HL-60 (cell line): ENCODE measurements around the gene CEP128.

Experiments
- GABPA ChIP-seq: IDR thresholded peaks from 2 replicates; pipeline ENCODE4 v1.6.1; 2012; ENCODE audit warnings: low read depth
- POLR2AphosphoS5 ChIP-seq: IDR thresholded peaks from 2 replicates; pipeline ENCODE4 v1.6.1; 2012; ENCODE audit warnings: low read depth
- TF ChIP-seq, protein P1 (sequence below): IDR thresholded peaks from one replicate; pipeline ENCODE4 v1.5.1; 2011; ENCODE audit warnings: low read length, control low read depth, inconsistent platforms; ENCODE audit not compliant: insufficient read depth
- TF ChIP-seq, protein P2 (sequence below): IDR thresholded peaks from 2 replicates; pipeline ENCODE4 v1.6.1; 2012; ENCODE audit warnings: low read depth; ENCODE audit not compliant: insufficient replicate concordance

DNA sequence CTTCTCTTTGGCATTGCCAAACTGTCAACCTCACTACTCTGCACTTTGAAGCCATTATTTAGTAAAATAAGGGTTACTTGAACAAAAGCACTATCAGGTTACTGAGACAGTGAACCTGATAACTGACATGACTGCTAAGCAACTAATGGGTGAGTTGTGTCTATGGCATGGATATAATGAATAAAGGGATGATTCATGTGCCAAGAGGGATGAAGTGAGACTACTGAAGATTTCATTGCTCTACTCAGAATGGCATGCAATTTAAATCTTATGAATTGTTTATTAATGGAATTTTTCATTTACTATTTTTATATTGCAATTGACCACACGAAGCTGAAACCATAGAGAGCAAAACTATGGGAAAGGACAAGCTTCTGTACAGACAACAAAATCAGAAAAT is 74.4 kb downstream of the CEP128 start:
- TF ChIP-seq, protein P1, sequence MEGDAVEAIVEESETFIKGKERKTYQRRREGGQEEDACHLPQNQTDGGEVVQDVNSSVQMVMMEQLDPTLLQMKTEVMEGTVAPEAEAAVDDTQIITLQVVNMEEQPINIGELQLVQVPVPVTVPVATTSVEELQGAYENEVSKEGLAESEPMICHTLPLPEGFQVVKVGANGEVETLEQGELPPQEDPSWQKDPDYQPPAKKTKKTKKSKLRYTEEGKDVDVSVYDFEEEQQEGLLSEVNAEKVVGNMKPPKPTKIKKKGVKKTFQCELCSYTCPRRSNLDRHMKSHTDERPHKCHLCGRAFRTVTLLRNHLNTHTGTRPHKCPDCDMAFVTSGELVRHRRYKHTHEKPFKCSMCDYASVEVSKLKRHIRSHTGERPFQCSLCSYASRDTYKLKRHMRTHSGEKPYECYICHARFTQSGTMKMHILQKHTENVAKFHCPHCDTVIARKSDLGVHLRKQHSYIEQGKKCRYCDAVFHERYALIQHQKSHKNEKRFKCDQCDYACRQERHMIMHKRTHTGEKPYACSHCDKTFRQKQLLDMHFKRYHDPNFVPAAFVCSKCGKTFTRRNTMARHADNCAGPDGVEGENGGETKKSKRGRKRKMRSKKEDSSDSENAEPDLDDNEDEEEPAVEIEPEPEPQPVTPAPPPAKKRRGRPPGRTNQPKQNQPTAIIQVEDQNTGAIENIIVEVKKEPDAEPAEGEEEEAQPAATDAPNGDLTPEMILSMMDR = no peak
- no peak for TF ChIP-seq POLR2AphosphoS5
- TF ChIP-seq, protein P2, sequence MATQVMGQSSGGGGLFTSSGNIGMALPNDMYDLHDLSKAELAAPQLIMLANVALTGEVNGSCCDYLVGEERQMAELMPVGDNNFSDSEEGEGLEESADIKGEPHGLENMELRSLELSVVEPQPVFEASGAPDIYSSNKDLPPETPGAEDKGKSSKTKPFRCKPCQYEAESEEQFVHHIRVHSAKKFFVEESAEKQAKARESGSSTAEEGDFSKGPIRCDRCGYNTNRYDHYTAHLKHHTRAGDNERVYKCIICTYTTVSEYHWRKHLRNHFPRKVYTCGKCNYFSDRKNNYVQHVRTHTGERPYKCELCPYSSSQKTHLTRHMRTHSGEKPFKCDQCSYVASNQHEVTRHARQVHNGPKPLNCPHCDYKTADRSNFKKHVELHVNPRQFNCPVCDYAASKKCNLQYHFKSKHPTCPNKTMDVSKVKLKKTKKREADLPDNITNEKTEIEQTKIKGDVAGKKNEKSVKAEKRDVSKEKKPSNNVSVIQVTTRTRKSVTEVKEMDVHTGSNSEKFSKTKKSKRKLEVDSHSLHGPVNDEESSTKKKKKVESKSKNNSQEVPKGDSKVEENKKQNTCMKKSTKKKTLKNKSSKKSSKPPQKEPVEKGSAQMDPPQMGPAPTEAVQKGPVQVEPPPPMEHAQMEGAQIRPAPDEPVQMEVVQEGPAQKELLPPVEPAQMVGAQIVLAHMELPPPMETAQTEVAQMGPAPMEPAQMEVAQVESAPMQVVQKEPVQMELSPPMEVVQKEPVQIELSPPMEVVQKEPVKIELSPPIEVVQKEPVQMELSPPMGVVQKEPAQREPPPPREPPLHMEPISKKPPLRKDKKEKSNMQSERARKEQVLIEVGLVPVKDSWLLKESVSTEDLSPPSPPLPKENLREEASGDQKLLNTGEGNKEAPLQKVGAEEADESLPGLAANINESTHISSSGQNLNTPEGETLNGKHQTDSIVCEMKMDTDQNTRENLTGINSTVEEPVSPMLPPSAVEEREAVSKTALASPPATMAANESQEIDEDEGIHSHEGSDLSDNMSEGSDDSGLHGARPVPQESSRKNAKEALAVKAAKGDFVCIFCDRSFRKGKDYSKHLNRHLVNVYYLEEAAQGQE = no peak
- TF ChIP-seq GABPA = no peak
